ENCODE measurements around the gene MNAT1.

MNAT1 gene

DNA sequence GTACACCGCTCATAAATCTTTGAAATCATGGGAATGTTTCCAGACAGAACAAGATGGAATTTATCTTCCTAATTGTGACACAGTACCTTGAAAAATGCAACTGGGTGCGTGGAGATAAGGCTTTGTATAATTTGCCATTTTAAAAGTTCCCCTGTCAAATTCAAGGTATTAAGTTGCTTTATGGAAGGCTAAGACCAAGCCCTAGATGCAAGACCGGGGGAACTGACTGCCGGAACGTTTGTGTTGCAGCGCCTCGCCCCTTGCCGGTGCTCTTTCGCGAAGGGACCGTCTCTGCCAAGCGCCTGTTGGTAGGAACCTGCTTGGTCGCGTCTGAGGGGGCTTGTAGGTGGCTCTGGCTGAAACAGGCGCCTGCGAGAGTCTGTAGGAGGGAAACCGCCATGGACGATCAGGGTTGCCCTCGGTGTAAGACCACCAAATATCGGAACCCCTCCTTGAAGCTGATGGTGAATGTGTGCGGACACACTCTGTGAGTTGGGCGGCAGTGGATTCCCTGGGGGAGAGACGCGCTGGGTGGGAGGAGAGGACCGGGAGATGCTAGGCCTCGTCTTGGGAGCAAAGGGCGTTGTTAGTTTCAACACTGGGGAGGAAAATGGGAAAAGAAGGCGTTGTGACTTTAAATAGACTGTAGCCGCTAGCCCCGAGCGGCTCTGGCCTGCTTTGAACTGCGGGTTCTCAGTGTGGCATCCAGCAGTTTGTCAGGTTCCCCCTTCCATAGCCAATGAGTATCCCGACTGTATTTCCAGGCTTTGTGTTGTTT lies at the start of gene MNAT1:
Gene MNAT1 (plus strand): TSS at position 297 of the 778 bp plus-strand sequence. CDS start 102 bp downstream, at position 399.
- peaks cover 31% of the 10 kb centered on the region for H3K4me1 Mint-ChIP-seq
- H3K9me3 Mint-ChIP-seq, result no peaks in the 10 kb centered on the region
- peak; percentile 98 for ATAC-seq

GRCh38 chr14:60686865-60687264 lies 47.7 kb upstream of the MNAT1 start:
- ATAC-seq, result no peak
- no peak overlapping the region for H3K27ac Mint-ChIP-seq
- no peak for DNase-seq (ENCODE audit: low spot score in 2 of 2)
- H3K36me3 Mint-ChIP-seq, result no peaks in the 10 kb centered on the region
- H3K4me3 Mint-ChIP-seq, result no peak overlapping the region
- H3K9me3 Mint-ChIP-seq, result no peaks in the 10 kb centered on the region
- no peaks in the 10 kb centered on the region for H3K4me1 Mint-ChIP-seq

More for the DNA sequence above, at the start of gene MNAT1:
- peaks cover 6% of the 10 kb centered on the region for H3K36me3 Mint-ChIP-seq
- H3K4me3 Mint-ChIP-seq, result peak within 1 kb of the TSS; percentile 98
- H3K27ac Mint-ChIP-seq, result peak within 1 kb of the TSS; percentile 98
- peak; percentile 72 to 91 for DNase-seq (ENCODE audit: low spot score in 2 of 2)

DNA sequence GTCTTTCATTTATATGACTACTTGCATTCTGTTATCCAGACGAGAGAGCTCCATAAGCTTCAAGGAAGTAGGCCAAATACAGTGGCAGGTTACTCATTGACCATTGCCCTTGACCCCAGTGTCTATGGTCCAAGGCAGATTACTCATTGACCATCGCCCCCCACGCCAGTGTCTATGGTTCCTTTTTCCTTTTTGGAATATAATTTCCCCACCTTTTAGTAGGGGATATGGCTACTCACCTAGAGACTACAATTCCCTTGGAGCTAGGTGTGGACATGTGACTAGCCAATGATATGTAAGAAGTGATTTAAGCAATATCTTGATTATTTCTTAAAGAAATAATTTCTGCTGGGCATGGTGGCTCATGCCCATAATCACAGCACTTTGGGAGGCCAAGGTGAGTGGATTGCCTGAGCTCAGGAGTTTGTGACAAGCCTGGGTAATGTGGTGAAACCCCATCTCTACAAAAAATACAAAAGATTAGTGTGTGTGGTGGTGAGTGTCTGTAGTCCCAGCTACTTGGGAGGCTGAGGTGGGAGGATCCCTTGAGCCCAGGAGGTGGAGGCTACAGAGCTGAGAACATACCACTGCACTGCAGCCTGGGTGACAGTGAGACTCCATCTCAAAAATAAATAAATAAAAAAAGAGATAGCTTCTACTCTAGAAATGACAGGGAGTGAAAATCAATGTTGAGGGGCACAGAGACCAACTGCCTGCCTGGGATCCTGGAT lies 43.0 kb upstream of the MNAT1 start:
- Mint-ChIP-seq H3K4me1 (no peaks in the 10 kb centered on the region), H3K36me3 (no peaks in the 10 kb centered on the region), H3K27ac (no peak overlapping the region), H3K9me3 (no peaks in the 10 kb centered on the region), H3K4me3 (no peak overlapping the region)
- DNase-seq (ENCODE audit: low spot score in 2 of 2) (no peak), ATAC-seq (no peak)

DNA sequence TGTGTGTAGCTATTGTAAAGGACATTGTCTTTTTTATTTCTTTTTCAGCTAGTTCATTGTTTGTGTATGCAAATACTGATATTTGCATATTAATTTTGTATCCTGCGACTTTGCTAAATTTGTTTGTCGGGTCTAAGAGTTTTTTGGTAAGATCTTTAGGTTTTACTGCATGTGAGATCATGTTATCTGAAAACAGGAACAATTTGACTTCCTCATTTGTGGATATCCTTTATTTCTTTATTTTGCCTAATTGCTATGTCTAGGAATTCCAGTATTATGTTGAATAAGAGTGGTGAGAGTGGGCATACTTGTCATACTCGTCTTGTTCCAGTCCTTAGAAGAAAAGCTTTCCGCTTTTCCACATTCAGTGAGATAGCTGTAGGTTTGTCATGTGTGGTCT lies 39.2 kb upstream of the MNAT1 start:
- no peak for DNase-seq (ENCODE audit: low spot score in 2 of 2)
- no peak for ATAC-seq
- Mint-ChIP-seq H3K4me1 (no peaks in the 10 kb centered on the region), H3K36me3 (no peaks in the 10 kb centered on the region), H3K27ac (no peak overlapping the region), H3K9me3 (peaks cover 3% of the 10 kb centered on the region), H3K4me3 (no peak overlapping the region)

DNA sequence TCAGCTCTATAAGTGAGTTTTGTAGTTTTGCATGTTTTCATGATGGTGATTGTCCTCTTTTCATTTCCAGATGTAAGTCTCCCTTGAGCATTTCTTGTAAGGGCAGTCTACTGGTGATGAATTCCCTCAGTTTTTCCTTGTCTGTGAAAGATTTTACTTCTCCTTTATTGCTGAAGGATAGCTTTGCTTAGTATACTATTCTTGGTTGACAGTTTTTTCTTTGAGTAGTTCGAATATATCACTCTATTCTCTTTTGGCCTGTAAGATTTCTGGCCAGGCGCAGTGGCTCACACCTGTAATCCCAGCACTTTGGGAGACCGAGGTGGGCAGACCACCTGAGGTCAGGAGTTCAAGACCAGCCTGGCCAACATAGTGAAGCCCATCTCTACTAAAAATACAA lies 34.0 kb upstream of the MNAT1 start:
- Mint-ChIP-seq H3K9me3 (peaks cover 15% of the 10 kb centered on the region), H3K27ac (no peak overlapping the region), H3K4me1 (no peaks in the 10 kb centered on the region), H3K4me3 (no peak overlapping the region), H3K36me3 (no peaks in the 10 kb centered on the region)
- ATAC-seq (no peak), DNase-seq (ENCODE audit: low spot score in 2 of 2) (no peak)

DNA sequence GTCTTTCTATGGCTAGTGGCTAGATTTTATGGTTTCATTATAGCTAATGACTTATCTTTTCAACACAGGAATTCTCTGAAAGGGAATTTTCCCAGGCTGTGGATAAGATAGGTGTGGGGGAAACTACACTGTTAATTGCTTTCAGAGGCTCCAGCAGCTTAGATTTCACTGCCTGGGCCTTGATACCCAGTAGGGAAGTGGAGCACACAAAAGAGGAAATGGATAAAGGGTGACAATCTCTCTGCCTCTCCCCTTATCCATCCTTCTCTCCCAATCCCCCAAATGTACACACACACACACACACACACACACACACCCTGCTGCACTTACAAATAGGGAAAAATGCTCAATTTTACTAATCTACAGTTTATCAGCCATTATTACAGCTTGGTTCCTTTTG lies 29.5 kb upstream of the MNAT1 start:
- Mint-ChIP-seq H3K27ac (no peak overlapping the region), H3K4me1 (no peaks in the 10 kb centered on the region), H3K9me3 (peaks cover 12% of the 10 kb centered on the region), H3K4me3 (no peak overlapping the region), H3K36me3 (no peaks in the 10 kb centered on the region)
- DNase-seq (ENCODE audit: low spot score in 2 of 2) (no peak), ATAC-seq (no peak)

DNA sequence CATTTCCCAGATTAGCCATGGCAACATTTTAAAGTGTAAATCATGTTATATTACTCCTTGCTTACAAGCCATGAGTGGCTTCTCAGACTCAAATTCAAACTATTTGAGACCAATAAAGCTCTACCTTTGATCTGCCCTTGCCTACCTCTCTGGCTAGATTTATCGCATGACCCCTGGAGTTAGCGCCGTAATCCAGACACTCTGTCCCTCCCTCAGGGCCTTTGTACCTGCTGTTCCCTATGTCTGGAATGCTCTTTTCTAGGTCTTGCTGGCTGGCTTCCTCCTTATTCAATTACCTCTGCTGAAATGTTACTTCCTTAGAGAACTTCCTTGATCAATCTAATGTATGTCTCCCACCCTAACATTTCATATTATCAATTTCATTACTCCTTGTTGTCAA lies 26.7 kb upstream of the MNAT1 start:
- H3K9me3 Mint-ChIP-seq, result no peaks in the 10 kb centered on the region

DNA sequence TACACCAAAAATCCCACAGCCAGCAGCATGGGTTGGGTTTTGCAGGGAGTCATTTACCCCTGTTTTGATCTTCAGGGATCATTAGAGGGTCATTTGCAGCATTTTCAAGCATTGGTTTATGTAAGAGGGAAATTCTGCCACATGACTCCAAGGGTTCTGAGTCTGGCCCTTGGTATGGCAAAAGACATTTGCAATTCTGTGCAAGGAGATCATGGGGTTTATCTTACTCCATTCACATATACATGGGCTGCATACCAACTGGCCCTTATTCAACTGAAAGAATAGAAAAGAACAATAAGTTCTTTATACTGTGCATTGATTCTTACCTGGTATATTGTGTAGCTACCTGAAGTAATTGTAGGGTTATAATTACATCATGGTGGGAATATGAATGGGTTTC lies 24.1 kb upstream of the MNAT1 start:
- DNase-seq (ENCODE audit: low spot score in 2 of 2), result no peak
- no peak overlapping the region for H3K4me3 Mint-ChIP-seq
- no peaks in the 10 kb centered on the region for H3K4me1 Mint-ChIP-seq
- no peaks in the 10 kb centered on the region for H3K9me3 Mint-ChIP-seq
- H3K36me3 Mint-ChIP-seq, result no peaks in the 10 kb centered on the region
- no peak overlapping the region for H3K27ac Mint-ChIP-seq
- ATAC-seq, result no peak

More for the DNA sequence above, 26.7 kb upstream of the MNAT1 start:
- Mint-ChIP-seq H3K27ac (no peak overlapping the region), H3K36me3 (no peaks in the 10 kb centered on the region), H3K4me3 (no peak overlapping the region), H3K4me1 (no peaks in the 10 kb centered on the region)
- DNase-seq (ENCODE audit: low spot score in 2 of 2) (no peak), ATAC-seq (no peak)

DNA sequence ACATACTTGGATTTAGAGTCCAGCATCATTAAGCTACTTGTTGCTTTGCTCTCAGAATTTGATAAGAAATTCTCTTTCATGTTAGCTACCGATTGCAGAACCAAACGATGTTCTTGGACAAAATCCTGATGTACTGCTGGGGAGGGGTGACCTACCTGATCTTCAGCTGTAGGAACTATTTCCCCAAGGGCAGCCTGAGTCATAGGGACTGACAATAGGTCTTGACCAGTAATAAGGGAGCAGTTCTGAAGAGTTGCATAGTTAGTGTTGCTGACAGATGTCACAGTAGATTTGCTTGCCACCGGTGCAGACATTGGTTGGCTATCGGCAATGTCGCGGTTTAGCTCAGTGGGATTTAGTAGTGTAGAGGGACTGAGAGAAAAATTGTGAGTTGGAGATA lies 21.0 kb upstream of the MNAT1 start:
- no peak for ATAC-seq
- H3K4me1 Mint-ChIP-seq, result no peaks in the 10 kb centered on the region

DNA sequence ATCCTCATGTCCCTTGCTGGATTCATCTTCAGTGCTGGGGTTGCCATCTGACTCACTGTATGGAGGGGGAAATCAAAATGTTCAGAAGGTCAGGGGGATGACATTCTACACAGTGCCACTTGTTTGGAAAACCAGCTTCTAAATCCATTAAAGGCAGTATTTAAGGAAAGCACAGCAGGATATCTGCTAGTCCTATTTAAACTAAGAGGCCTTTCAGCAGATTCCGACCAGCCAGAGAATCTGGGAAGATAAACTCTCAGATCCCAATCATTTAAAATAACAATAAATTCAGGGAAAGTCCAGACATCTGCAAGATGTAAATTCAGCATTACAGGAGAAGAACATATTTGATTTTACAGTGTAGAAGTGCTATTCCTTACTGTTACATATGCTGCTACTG lies 14.2 kb upstream of the MNAT1 start:
- Mint-ChIP-seq H3K4me1 (peaks cover 21% of the 10 kb centered on the region), H3K9me3 (no peaks in the 10 kb centered on the region), H3K36me3 (no peaks in the 10 kb centered on the region), H3K4me3 (peak overlapping the region; percentile 81), H3K27ac (no peak overlapping the region)
- ATAC-seq (no peak), DNase-seq (ENCODE audit: low spot score in 2 of 2) (no peak)

More for the DNA sequence above, 21.0 kb upstream of the MNAT1 start:
- Mint-ChIP-seq H3K4me3 (no peak overlapping the region), H3K27ac (no peak overlapping the region), H3K9me3 (no peaks in the 10 kb centered on the region), H3K36me3 (no peaks in the 10 kb centered on the region)
- DNase-seq (ENCODE audit: low spot score in 2 of 2), result no peak

- Mint-ChIP-seq H3K4me3 (peak overlapping the region; percentile 81), H3K36me3 (no peaks in the 10 kb centered on the region), H3K4me1 (peaks cover 21% of the 10 kb centered on the region), H3K9me3 (no peaks in the 10 kb centered on the region), H3K27ac (no peak overlapping the region)
- DNase-seq (ENCODE audit: low spot score in 2 of 2) (no peak), ATAC-seq (no peak)
Observed at GRCh38 chr14:60720962-60721325, 13.6 kb upstream of the MNAT1 start.

GRCh38 chr14:60721326-60722106 lies 13.0 kb upstream of the MNAT1 start:
- ATAC-seq, result peak; percentile 58
- peak in 1 of 2 donors; percentile 66 for DNase-seq (ENCODE audit: low spot score in 2 of 2)
- peaks cover 21% of the 10 kb centered on the region for H3K4me1 Mint-ChIP-seq
- peak overlapping the region; percentile 81 for H3K4me3 Mint-ChIP-seq
- H3K36me3 Mint-ChIP-seq, result no peaks in the 10 kb centered on the region
- H3K27ac Mint-ChIP-seq, result no peak overlapping the region
- no peaks in the 10 kb centered on the region for H3K9me3 Mint-ChIP-seq

DNA sequence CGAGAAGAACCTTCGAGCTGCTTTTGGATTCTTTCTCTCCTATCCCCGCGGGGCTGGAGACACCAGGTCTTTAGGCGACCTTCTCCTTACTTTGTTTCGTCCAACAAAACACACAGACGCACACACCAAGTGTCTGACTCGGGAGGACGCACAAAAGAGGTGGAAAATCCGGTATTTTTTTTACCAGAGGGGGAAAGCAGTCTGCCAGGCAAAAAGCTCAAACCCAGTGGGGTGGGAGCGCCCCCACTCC lies 12.5 kb upstream of the MNAT1 start:
- Mint-ChIP-seq H3K4me1 (peaks cover 21% of the 10 kb centered on the region), H3K4me3 (peak overlapping the region; percentile 81), H3K9me3 (no peaks in the 10 kb centered on the region), H3K36me3 (no peaks in the 10 kb centered on the region), H3K27ac (no peak overlapping the region)
- peak in 1 of 2 donors; percentile 53 for DNase-seq (ENCODE audit: low spot score in 2 of 2)
- peak; percentile 5 for ATAC-seq

GRCh38 chr14:60722357-60723115 lies 12.0 kb upstream of the MNAT1 start:
- no peaks in the 10 kb centered on the region for H3K36me3 Mint-ChIP-seq
- H3K4me1 Mint-ChIP-seq, result peaks cover 21% of the 10 kb centered on the region
- H3K27ac Mint-ChIP-seq, result no peak overlapping the region

More at GRCh38 chr14:60722357-60723115, 12.0 kb upstream of the MNAT1 start:
- ATAC-seq (peak; percentile 65), DNase-seq (ENCODE audit: low spot score in 2 of 2) (peak in 1 of 2 donors; percentile 55)
- Mint-ChIP-seq H3K4me3 (peak overlapping the region; percentile 81), H3K9me3 (no peaks in the 10 kb centered on the region)
